ENCODE results near the gene TTI1.
A peak's percentile ranks its signal among the peaks of the same experiment; 100 is the strongest.
"Not testable (repeated sequence)": the region's sequence is repeated elsewhere in the genome, so short reads cannot be mapped to it uniquely, and the experiment has no call there.

Gene TTI1

GRCh38 chr20:38009416-38009815 lies 23.8 kb downstream of the TTI1 start:
- not testable (repeated sequence) for DNase-seq (ENCODE audit: low read depth)

- no peak for DNase-seq (ENCODE audit: low read depth)
Observed at GRCh38 chr20:38008233-38008944, 24.9 kb downstream of the TTI1 start.

- no peak for DNase-seq (ENCODE audit: low read depth)
Observed at GRCh38 chr20:38007526-38007925, 25.7 kb downstream of the TTI1 start.

- no peak for DNase-seq (ENCODE audit: low read depth)
Observed at GRCh38 chr20:38005903-38006302, 27.4 kb downstream of the TTI1 start.

GRCh38 chr20:38004416-38004815 lies 28.8 kb downstream of the TTI1 start:
- DNase-seq (ENCODE audit: low read depth), result no peak

- no peak for DNase-seq (ENCODE audit: low read depth)
Observed at GRCh38 chr20:38002422-38002821, 30.8 kb downstream of the TTI1 start.

- DNase-seq (ENCODE audit: low read depth), result no peak
Observed at GRCh38 chr20:38001981-38002380, 31.3 kb downstream of the TTI1 start.

- DNase-seq (ENCODE audit: low read depth), result no peak
Observed at GRCh38 chr20:38001173-38001875, 31.9 kb downstream of the TTI1 start.

GRCh38 chr20:38000293-38000692 lies 33.0 kb downstream of the TTI1 start:
- DNase-seq (ENCODE audit: low read depth), result no peak

GRCh38 chr20:37999526-38000263 lies 33.6 kb downstream of the TTI1 start:
- DNase-seq (ENCODE audit: low read depth), result no peak

- DNase-seq (ENCODE audit: low read depth), result no peak
Observed at GRCh38 chr20:37997516-37997915, 35.7 kb downstream of the TTI1 start.

GRCh38 chr20:37995856-37996605 lies 37.2 kb downstream of the TTI1 start:
- DNase-seq (ENCODE audit: low read depth), result no peak

- DNase-seq (ENCODE audit: low read depth), result no peak
Observed at GRCh38 chr20:37994512-37994911, 38.7 kb downstream of the TTI1 start.

GRCh38 chr20:37992802-37993409 lies 40.4 kb downstream of the TTI1 start:
- no peak for DNase-seq (ENCODE audit: low read depth)

- no peak for DNase-seq (ENCODE audit: low read depth)
Observed at GRCh38 chr20:37991908-37992307, 41.3 kb downstream of the TTI1 start.

GRCh38 chr20:37991157-37991866 lies 41.9 kb downstream of the TTI1 start:
- DNase-seq (ENCODE audit: low read depth), result no peak

- DNase-seq (ENCODE audit: low read depth), result peak; percentile 27
Observed at GRCh38 chr20:37990571-37991151, 42.6 kb downstream of the TTI1 start.

- DNase-seq (ENCODE audit: low read depth), result no peak
Observed at GRCh38 chr20:37989601-37990295, 43.5 kb downstream of the TTI1 start.

GRCh38 chr20:37988306-37988954 lies 44.8 kb downstream of the TTI1 start:
- DNase-seq (ENCODE audit: low read depth), result no peak
